Measurements from ENCODE around the gene MCRS1.

- TF ChIP-seq TAF1 (IDR thresholded peaks at IDR 0.05; ENCODE audit: low read depth, low read length) (no peak), POLR2A (IDR thresholded peaks at IDR 0.05; ENCODE audit: low read depth, low read length) (no peak), POLR2AphosphoS5 (IDR thresholded peaks at IDR 0.05; ENCODE audit: low read depth, low read length) (no peak), POU2F2 (IDR thresholded peaks at IDR 0.05; ENCODE audit: low read depth, low read length) (no peak), SPI1 (IDR thresholded peaks at IDR 0.05; ENCODE audit: low read depth, low read length) (no peak), PAX5 (IDR thresholded peaks at IDR 0.05; ENCODE audit: insufficient read depth, low read length, severe bottlenecking) (no peak)
These were observed 15.9 kb downstream of the MCRS1 start for GRCh38 chr12:49552014-49552413.
